ENCODE results near the gene TASP1.
"Not testable (repeated sequence)": the region's sequence is repeated elsewhere in the genome, so short reads cannot be mapped to it uniquely, and the experiment has no call there.

Gene TASP1

DNA sequence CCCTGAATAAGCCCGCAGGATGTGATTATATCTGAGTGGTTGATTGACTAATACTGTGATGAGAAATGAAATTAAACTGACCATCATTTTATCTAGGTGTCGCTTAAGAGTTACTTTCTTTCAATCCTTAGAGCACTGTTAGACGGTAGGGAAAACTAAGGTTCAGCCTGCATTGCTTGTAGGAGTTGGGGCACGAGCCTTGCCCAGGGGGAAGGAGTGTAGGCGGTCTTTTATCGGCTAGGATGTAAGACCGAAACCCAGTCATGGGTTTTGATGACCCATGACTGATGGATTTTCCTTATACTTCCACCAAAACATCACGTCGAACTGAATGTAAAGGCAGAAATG lies 392 bp upstream of the TASP1 start:
- H3K4me1 ChIP-seq (ENCODE audit: control insufficient read depth, insufficient read depth, low read length), result no peaks in the 10 kb centered on the region
- no peaks in the 10 kb centered on the region for H3K36me3 ChIP-seq (ENCODE audit: control insufficient read depth, insufficient read depth, low read length)
- H3K27me3 ChIP-seq (ENCODE audit: control insufficient read depth, insufficient read depth, low read length), result no peaks in the 10 kb centered on the region
- H3K9me3 ChIP-seq (ENCODE audit: control insufficient read depth, insufficient read depth, low read length), result no peaks in the 10 kb centered on the region
- peak overlapping the region; percentile 57 for H3K9ac ChIP-seq (ENCODE audit: low read depth, low read length)
- H3K4me3 ChIP-seq (ENCODE audit: low read depth, low read length), result peak overlapping the region; percentile 72

GRCh38 chr20:13638162-13638495 lies 603 bp downstream of the TASP1 start:
- no peak overlapping the region for H3K9ac ChIP-seq (ENCODE audit: low read depth, low read length)
- H3K36me3 ChIP-seq (ENCODE audit: control insufficient read depth, insufficient read depth, low read length), result no peaks in the 10 kb centered on the region
- no peaks in the 10 kb centered on the region for H3K27me3 ChIP-seq (ENCODE audit: control insufficient read depth, insufficient read depth, low read length)
- no peaks in the 10 kb centered on the region for H3K9me3 ChIP-seq (ENCODE audit: control insufficient read depth, insufficient read depth, low read length)
- H3K4me1 ChIP-seq (ENCODE audit: control insufficient read depth, insufficient read depth, low read length), result no peaks in the 10 kb centered on the region
- H3K4me3 ChIP-seq (ENCODE audit: low read depth, low read length), result peak overlapping the region; percentile 97

- H3K36me3 ChIP-seq (ENCODE audit: control insufficient read depth, insufficient read depth, low read length), result no peaks in the 10 kb centered on the region
- peaks cover 5% of the 10 kb centered on the region for H3K4me1 ChIP-seq (ENCODE audit: control insufficient read depth, insufficient read depth, low read length)
- H3K27me3 ChIP-seq (ENCODE audit: control insufficient read depth, insufficient read depth, low read length), result no peaks in the 10 kb centered on the region
- H3K4me3 ChIP-seq (ENCODE audit: low read depth, low read length), result no peak overlapping the region
- no peaks in the 10 kb centered on the region for H3K9me3 ChIP-seq (ENCODE audit: control insufficient read depth, insufficient read depth, low read length)
- no peak overlapping the region for H3K9ac ChIP-seq (ENCODE audit: low read depth, low read length)
These were observed 6.3 kb downstream of the TASP1 start for GRCh38 chr20:13632431-13632830.

- H3K27me3 ChIP-seq (ENCODE audit: control insufficient read depth, insufficient read depth, low read length); H3K9me3 ChIP-seq (ENCODE audit: control insufficient read depth, insufficient read depth, low read length); H3K4me3 ChIP-seq (ENCODE audit: low read depth, low read length); H3K9ac ChIP-seq (ENCODE audit: low read depth, low read length); H3K36me3 ChIP-seq (ENCODE audit: control insufficient read depth, insufficient read depth, low read length): not testable (repeated sequence)
- peaks cover 22% of the 10 kb centered on the region for H3K4me1 ChIP-seq (ENCODE audit: control insufficient read depth, insufficient read depth, low read length)
These were observed 11.2 kb downstream of the TASP1 start for GRCh38 chr20:13627525-13627924.

- no peaks in the 10 kb centered on the region for H3K27me3 ChIP-seq (ENCODE audit: control insufficient read depth, insufficient read depth, low read length)
- peaks cover 22% of the 10 kb centered on the region for H3K4me1 ChIP-seq (ENCODE audit: control insufficient read depth, insufficient read depth, low read length)
- H3K9ac ChIP-seq (ENCODE audit: low read depth, low read length), result no peak overlapping the region
- no peaks in the 10 kb centered on the region for H3K36me3 ChIP-seq (ENCODE audit: control insufficient read depth, insufficient read depth, low read length)
- H3K4me3 ChIP-seq (ENCODE audit: low read depth, low read length), result no peak overlapping the region
- no peaks in the 10 kb centered on the region for H3K9me3 ChIP-seq (ENCODE audit: control insufficient read depth, insufficient read depth, low read length)
These were observed 12.0 kb downstream of the TASP1 start for GRCh38 chr20:13626724-13627123.

DNA sequence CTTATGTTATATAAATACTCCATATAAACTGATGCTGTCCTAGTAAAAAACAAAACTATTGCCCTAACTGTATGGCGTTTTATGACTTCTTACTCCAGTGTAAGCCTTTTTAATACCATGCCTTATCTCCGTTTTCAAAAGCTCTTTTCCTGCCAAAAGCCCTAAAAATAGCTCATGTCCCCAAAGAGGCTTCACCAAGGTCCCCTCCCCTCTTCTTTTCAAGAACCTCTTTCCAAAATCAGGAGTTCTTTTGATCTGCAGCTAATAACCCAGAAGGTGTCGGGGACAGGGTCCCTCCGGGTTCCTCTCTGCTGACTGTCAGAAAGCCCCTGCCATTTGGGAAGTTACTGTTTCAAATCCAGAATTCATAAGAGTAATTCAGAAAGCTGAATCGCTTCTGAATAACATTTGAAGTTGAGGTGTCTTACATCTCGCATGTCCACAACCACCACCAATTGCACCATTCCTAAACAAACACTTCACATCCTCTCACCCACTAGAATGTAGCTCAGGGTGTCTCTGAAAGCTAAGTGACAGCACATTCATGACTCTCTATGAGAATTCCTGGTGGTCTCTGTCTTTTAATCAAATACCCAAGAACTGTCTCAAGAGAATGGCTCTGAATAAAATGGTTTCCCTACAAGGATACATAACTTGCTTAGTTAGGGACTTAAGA lies 13.3 kb downstream of the TASP1 start:
- peaks cover 22% of the 10 kb centered on the region for H3K4me1 ChIP-seq (ENCODE audit: control insufficient read depth, insufficient read depth, low read length)
- H3K9ac ChIP-seq (ENCODE audit: low read depth, low read length), result no peak overlapping the region
- no peaks in the 10 kb centered on the region for H3K27me3 ChIP-seq (ENCODE audit: control insufficient read depth, insufficient read depth, low read length)
- H3K9me3 ChIP-seq (ENCODE audit: control insufficient read depth, insufficient read depth, low read length), result no peaks in the 10 kb centered on the region
- no peaks in the 10 kb centered on the region for H3K36me3 ChIP-seq (ENCODE audit: control insufficient read depth, insufficient read depth, low read length)
- H3K4me3 ChIP-seq (ENCODE audit: low read depth, low read length), result no peak overlapping the region

DNA sequence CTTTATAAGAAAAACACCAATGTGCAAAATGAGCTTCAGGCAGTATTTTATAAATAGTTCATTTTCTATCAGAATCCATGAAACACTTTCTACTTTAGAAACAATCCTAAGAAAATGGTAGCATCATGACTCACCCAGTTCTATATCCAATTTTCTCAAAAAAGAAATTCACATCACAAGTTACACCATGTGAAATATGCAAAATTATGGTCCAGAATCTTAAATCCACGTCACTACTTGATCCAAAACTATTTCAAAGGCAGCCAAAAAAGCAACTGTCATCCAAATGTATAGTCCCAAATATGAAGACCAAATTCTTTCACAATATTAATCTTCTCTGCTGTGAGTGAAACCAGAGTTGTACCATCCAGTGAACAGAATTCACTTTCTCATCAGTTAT lies 19.3 kb downstream of the TASP1 start:
- H3K4me1 ChIP-seq (ENCODE audit: control insufficient read depth, insufficient read depth, low read length); H3K4me3 ChIP-seq (ENCODE audit: low read depth, low read length); H3K9me3 ChIP-seq (ENCODE audit: control insufficient read depth, insufficient read depth, low read length); H3K9ac ChIP-seq (ENCODE audit: low read depth, low read length); H3K36me3 ChIP-seq (ENCODE audit: control insufficient read depth, insufficient read depth, low read length); H3K27me3 ChIP-seq (ENCODE audit: control insufficient read depth, insufficient read depth, low read length): not testable (repeated sequence)

GRCh38 chr20:13618456-13618855 lies 20.3 kb downstream of the TASP1 start:
- not testable (repeated sequence) for H3K4me3 ChIP-seq (ENCODE audit: low read depth, low read length); H3K27me3 ChIP-seq (ENCODE audit: control insufficient read depth, insufficient read depth, low read length); H3K4me1 ChIP-seq (ENCODE audit: control insufficient read depth, insufficient read depth, low read length)

DNA sequence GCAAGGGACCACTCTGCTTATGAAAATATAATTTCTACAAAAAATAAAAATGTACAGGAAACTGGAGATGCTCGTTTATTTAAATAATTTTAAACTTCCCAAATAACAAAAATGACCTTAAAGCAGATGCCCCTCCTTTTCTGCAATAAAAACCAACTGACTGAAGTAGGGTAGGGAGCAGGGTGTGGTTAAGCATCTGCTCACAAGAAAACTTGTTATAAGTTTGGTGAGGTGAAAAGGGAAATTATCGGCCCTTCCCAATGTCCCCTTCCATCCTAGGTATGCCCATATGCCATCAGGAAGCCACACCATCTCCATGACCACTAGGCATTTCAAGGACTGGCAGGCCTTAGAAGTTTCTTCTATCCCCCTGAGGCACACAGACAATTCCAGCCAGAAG lies 21.1 kb downstream of the TASP1 start:
- not testable (repeated sequence) for H3K9me3 ChIP-seq (ENCODE audit: control insufficient read depth, insufficient read depth, low read length); H3K4me3 ChIP-seq (ENCODE audit: low read depth, low read length); H3K27me3 ChIP-seq (ENCODE audit: control insufficient read depth, insufficient read depth, low read length); H3K9ac ChIP-seq (ENCODE audit: low read depth, low read length); H3K36me3 ChIP-seq (ENCODE audit: control insufficient read depth, insufficient read depth, low read length); H3K4me1 ChIP-seq (ENCODE audit: control insufficient read depth, insufficient read depth, low read length)

More at GRCh38 chr20:13618456-13618855, 20.3 kb downstream of the TASP1 start:
- not testable (repeated sequence) for H3K9ac ChIP-seq (ENCODE audit: low read depth, low read length); H3K36me3 ChIP-seq (ENCODE audit: control insufficient read depth, insufficient read depth, low read length); H3K9me3 ChIP-seq (ENCODE audit: control insufficient read depth, insufficient read depth, low read length)

GRCh38 chr20:13616713-13617112 lies 22.0 kb downstream of the TASP1 start:
- not testable (repeated sequence) for H3K9me3 ChIP-seq (ENCODE audit: control insufficient read depth, insufficient read depth, low read length); H3K27me3 ChIP-seq (ENCODE audit: control insufficient read depth, insufficient read depth, low read length); H3K36me3 ChIP-seq (ENCODE audit: control insufficient read depth, insufficient read depth, low read length); H3K4me3 ChIP-seq (ENCODE audit: low read depth, low read length); H3K4me1 ChIP-seq (ENCODE audit: control insufficient read depth, insufficient read depth, low read length); H3K9ac ChIP-seq (ENCODE audit: low read depth, low read length)

DNA sequence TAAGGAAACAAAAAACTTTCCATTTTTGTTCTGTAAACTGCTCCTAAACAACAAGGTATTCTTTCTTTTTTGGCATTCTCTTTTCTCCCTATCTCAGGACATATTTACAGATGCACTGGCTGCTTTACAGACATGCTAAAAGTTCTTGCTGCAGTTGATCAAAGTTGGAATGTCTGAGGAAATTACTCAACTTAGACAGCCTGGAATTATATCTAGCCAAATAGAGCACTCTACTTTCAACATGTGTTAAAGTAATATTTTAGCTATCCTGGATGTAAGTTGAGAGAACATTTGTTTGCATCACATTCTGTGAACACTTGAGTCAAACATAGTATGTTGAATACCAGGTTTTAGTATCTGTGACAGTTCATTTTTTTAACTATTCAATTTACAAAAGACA lies 24.8 kb downstream of the TASP1 start:
- Histone ChIP-seq H3K4me1 (ENCODE audit: control insufficient read depth, insufficient read depth, low read length) (no peaks in the 10 kb centered on the region), H3K4me3 (ENCODE audit: low read depth, low read length) (no peak overlapping the region), H3K9me3 (ENCODE audit: control insufficient read depth, insufficient read depth, low read length) (no peaks in the 10 kb centered on the region), H3K9ac (ENCODE audit: low read depth, low read length) (no peak overlapping the region), H3K27me3 (ENCODE audit: control insufficient read depth, insufficient read depth, low read length) (no peaks in the 10 kb centered on the region), H3K36me3 (ENCODE audit: control insufficient read depth, insufficient read depth, low read length) (no peaks in the 10 kb centered on the region)

DNA sequence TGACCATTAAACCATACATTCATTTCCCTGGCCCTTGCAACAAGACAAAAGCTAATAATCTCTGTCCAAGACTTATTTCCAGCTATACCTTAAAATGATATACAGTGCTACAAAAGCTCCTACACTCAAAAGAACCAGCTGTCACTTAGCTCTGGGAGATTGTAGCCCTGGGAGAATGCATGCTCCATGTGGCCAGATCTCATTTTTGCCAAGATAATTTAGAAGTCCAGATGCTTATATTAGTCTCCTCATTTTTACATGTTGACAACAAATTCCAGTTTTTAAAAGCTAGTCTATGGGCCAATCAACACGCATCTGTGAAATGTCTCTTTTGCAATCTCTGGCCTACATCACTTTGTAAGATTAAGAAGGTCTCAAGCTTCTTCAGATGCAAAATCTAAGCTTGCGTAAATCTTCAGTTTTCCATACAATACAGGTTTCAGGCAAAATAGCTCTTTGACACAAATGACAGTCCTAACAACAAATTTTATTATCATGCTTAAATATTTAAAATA lies 27.1 kb downstream of the TASP1 start:
- Histone ChIP-seq H3K36me3 (ENCODE audit: control insufficient read depth, insufficient read depth, low read length) (no peaks in the 10 kb centered on the region), H3K9ac (ENCODE audit: low read depth, low read length) (no peak overlapping the region)

More for the DNA sequence above, 27.1 kb downstream of the TASP1 start:
- no peaks in the 10 kb centered on the region for H3K4me1 ChIP-seq (ENCODE audit: control insufficient read depth, insufficient read depth, low read length)
- no peaks in the 10 kb centered on the region for H3K27me3 ChIP-seq (ENCODE audit: control insufficient read depth, insufficient read depth, low read length)
- H3K4me3 ChIP-seq (ENCODE audit: low read depth, low read length), result no peak overlapping the region
- no peaks in the 10 kb centered on the region for H3K9me3 ChIP-seq (ENCODE audit: control insufficient read depth, insufficient read depth, low read length)
